Ovary (tissue), 3 donors: Measurements from ENCODE around the gene CKAP5.

Experiments
- CTCF ChIP-seq, 3 donors: fragments of 450-650 bp in 2 of 3; fragments of 200-600 bp in 1 of 3; IDR thresholded peaks; one replicate each; pipeline versions ENCODE4 v1.5.1 to v1.8.0; 2016 to 2022; ENCODE audit warnings: antibody characterized with exemption in 3 of 3, mild to moderate bottlenecking in 1 of 3
- EP300 ChIP-seq: sonication (generic); formaldehyde crosslinking; IDR thresholded peaks from one replicate; pipeline ENCODE4 v1.6.1; 2017; ENCODE audit warnings: antibody characterized with exemption
- POLR2A ChIP-seq: fragments of 450-650 bp; IDR thresholded peaks from one replicate; pipeline ENCODE4 v1.6.1; 2017; ENCODE audit warnings: antibody characterized with exemption, mild to moderate bottlenecking, moderate library complexity
- donor health status: DM: no; HTN: no; CAD: no.

DNA sequence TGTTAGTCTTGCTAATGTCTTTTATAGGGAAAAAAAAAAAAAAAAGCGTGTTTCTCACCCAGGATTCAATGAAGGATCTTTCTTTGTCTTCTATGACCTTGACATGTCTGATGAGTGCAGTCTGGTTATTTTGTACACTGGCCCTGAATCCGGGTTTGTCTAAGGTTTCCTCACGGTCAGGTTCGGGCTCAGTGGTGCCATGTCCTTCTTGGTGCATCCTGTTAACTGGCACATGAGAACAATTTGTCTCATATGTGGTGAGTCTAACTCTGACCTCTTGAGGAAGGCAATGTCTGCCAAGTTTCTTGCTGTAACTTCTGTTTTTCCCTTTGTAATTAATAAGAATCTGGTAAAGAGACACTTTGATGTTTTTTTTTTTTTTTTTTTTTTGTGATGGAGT is 114.5 kb downstream of the CKAP5 start:
- TF ChIP-seq CTCF (IDR thresholded peaks at IDR 0.05) (no peak), POLR2A (no peak), EP300 (no peak)
